ENCODE measurements around the gene STPG3. TPM values are rescaled to one million over a fixed set of nuclear protein-coding genes. Genes with fewer than 3 reads are reported as not detected.

STPG3 gene
- total and polyA plus RNA-seq, 2 of the 4 experiments (the other 2 are of a cell fraction), result not detected

GRCh38 chr9:137299938-137300337, 48.9 kb downstream of the STPG3 start:
- Histone ChIP-seq H3K4me2 (ENCODE audit: low read depth, low read length) (no peak overlapping the region), H4K5ac (ENCODE audit: low read depth, low read length) (no peak overlapping the region), H2AK5ac (ENCODE audit: low read depth, low read length) (no peak overlapping the region), H3K79me1 (ENCODE audit: low read depth in 1 of 2, low read length in 2 of 2) (no peaks in the 10 kb centered on the region), H2BK20ac (ENCODE audit: low read depth, low read length) (no peak overlapping the region), H3K27me3 (ENCODE audit: control insufficient read depth, insufficient read depth, low read length) (peaks cover 33% of the 10 kb centered on the region), H4K20me1 (ENCODE audit: insufficient read depth, low read length) (peaks cover 4% of the 10 kb centered on the region; the same call in 1 of the 2 replicates), H3K18ac (ENCODE audit: low read depth, low read length) (no peak overlapping the region), H3K9ac (ENCODE audit: low read depth, low read length) (no peak overlapping the region), H3K14ac (replicated peaks; ENCODE audit: low read depth, low read length) (no peak overlapping the region), H2AFZ (replicated peaks; ENCODE audit: low read length, poor library complexity) (no peak overlapping the region), H4K8ac (ENCODE audit: low read depth in 2 of 2, low read length in 2 of 2) (no peak overlapping the region), H3K36me3 (ENCODE audit: control insufficient read depth, insufficient read depth, low read length) (no peaks in the 10 kb centered on the region), H3K23ac (ENCODE audit: low read depth, low read length) (no peak overlapping the region), H3K9me3 (ENCODE audit: control insufficient read depth, insufficient read depth, low read length) (no peaks in the 10 kb centered on the region), H3K9me1 (ENCODE audit: insufficient read depth, low read length) (no peaks in the 10 kb centered on the region), H3K27ac (ENCODE audit: insufficient read depth, low read length) (no peak overlapping the region), H2BK15ac (ENCODE audit: low read depth, low read length) (no peak overlapping the region), H2AK9ac (replicated peaks; ENCODE audit: low read depth, low read length, poor library complexity) (no peak overlapping the region), H2BK5ac (ENCODE audit: low read depth, low read length, poor library complexity, severe bottlenecking) (no peak overlapping the region), H3K4me1 (ENCODE audit: control insufficient read depth, insufficient read depth, low read length) (peaks cover 3% of the 10 kb centered on the region), H3K56ac (ENCODE audit: extremely low read depth, insufficient read depth, low read length) (no peak overlapping the region), H2BK120ac (ENCODE audit: low read depth, low read length) (no peak overlapping the region), H4K91ac (ENCODE audit: insufficient read depth, low read depth, low read length) (no peak overlapping the region), H3K4ac (ENCODE audit: low read depth, low read length) (no peak overlapping the region), H3K4me3 (ENCODE audit: insufficient read depth, low read depth, low read length) (no peak overlapping the region)
- DNase-seq (no peak), ATAC-seq (ENCODE audit: low read depth) (no peak)
- CTCF ChIA-PET, result no interaction called here
- POLR2A ChIA-PET (ENCODE audit: unreplicated experiment), result no interaction called here
- intact Hi-C loops (cut with micrococcal nuclease) (loop anchor here (2.0 kb wide), 1 partner anchor 107 kb away; no protein-coding TSS in a partner anchor), dilution Hi-C loops (cut with HindIII; ENCODE audit: low sequenced_read_pairs, unreplicated experiment) (no loop called here), in situ Hi-C loops (cut with MboI; ENCODE audit: low sequenced_read_pairs) (no loop called here)
- TF ChIP-seq RCOR1 (IDR thresholded peaks at IDR 0.05; ENCODE audit: insufficient replicate concordance, low read length), result no peak
- no TSS peak for BruUV-seq (replicated peaks)
- 25% methylated on average over 5 of the region's 16 CpGs; no CpG with 5 or more reads in 1 of the 2 experiments for WGBS, 2 experiments (ENCODE audit: extremely low coverage in 2 of 2, insufficient read length in 1 of 2)

Measured in IMR-90 (cell line).